Neural progenitor cell (in vitro differentiated cells): ENCODE measurements around the gene SND1.

ENCODE experiments used
- EZH2 ChIP-seq: fragments of 200-600 bp; sonication (generic); IDR thresholded peaks from 2 replicates; pipeline ENCODE4 v1.6.1; 2017; ENCODE audit warnings: antibody characterized with exemption, mild to moderate bottlenecking, moderate library complexity
- EZH2phosphoT487 ChIP-seq: fragments of 200-600 bp; sonication (generic); IDR thresholded peaks from 2 replicates; pipeline ENCODE4 v1.6.1; 2017; ENCODE audit warnings: antibody characterized with exemption
- TF ChIP-seq, protein P1 (sequence below): fragments of 200-600 bp; sonication (generic); IDR thresholded peaks from 2 replicates; pipeline ENCODE4 v1.5.1; 2017; ENCODE audit warnings: antibody characterized with exemption, mild to moderate bottlenecking

DNA sequence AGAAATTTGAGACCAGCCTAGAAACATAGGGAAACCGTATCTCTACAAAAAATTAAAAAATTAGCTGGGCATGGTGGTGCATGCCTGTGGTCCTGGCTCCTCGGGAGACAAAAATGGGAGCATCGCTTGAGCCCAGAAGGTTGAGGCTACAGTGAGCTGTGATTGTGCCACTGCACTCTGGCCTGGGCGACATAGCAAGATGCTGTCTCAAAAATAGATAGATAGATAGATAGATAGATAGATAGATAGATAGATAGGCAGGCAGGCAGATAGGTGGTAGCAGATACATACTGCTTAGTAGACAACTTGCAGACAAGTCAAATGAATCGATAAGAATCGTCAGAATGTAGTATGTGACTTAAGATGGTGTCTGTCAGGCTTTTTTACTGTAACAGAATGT lies 106.9 kb downstream of the SND1 start:
- TF ChIP-seq, protein P1, sequence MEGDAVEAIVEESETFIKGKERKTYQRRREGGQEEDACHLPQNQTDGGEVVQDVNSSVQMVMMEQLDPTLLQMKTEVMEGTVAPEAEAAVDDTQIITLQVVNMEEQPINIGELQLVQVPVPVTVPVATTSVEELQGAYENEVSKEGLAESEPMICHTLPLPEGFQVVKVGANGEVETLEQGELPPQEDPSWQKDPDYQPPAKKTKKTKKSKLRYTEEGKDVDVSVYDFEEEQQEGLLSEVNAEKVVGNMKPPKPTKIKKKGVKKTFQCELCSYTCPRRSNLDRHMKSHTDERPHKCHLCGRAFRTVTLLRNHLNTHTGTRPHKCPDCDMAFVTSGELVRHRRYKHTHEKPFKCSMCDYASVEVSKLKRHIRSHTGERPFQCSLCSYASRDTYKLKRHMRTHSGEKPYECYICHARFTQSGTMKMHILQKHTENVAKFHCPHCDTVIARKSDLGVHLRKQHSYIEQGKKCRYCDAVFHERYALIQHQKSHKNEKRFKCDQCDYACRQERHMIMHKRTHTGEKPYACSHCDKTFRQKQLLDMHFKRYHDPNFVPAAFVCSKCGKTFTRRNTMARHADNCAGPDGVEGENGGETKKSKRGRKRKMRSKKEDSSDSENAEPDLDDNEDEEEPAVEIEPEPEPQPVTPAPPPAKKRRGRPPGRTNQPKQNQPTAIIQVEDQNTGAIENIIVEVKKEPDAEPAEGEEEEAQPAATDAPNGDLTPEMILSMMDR, result no peak
- TF ChIP-seq EZH2phosphoT487, result no peak
- TF ChIP-seq EZH2, result no peak
